Measurements from ENCODE around the gene PLPPR3.

PLPPR3 gene

DNA sequence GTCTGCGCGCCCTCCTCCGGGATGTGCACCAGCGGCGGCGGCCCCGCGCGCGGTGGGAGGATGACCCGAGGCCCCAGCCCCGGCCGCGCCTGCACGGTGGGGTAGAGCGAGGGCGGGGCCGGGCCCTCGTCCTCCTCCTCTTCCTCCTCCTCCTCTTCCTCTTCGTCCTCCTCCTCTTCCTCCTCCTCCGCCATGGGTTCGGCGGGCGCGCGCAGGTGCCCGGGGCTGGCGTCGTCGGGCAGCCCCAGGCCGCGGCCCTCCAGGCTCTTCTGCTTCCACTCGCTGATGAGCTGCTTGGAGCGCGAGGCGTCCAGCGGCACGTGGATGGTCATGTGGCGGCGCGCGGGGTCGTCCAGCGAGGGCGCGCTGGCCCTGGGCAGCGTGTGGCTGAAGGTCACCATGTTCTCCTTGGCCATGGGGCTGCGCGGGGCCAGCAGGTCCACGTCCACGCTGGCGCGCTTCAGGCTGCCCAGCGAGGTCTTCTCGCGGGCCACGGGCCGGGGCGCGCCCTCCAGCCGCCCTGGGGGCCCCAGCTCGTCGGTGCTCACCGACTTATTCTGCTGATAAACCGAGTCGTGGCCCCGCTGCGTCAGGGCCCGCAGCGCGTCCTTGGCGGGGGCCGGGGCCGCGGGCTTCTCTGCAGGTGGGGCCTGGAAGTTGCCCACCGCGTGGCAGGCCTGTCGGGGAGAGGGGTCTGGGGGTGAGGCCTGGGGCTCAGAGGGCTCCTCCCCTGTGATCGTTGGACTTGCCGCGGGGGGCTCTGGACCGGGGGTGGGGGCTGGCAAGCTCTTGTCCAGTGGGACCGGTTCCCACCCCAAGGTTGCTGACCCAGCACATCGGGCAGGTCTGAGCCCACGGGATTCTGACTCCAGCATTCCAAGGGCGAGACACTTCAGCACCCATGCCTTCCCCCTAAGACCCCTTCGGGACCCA, 8.3 kb downstream of the PLPPR3 start:
- Histone ChIP-seq H4K20me1 (ENCODE audit: insufficient read depth) (no peaks in the 10 kb centered on the region), H3K4me3 (IDR thresholded peaks at IDR 0.05; ENCODE audit: insufficient read depth, low read depth, low read length) (no peak overlapping the region), H2AFZ (ENCODE audit: low read depth) (no peak overlapping the region), H3K36me3 (ENCODE audit: insufficient read depth) (peaks cover 16% of the 10 kb centered on the region), H3K27ac (no peak overlapping the region), H3K27me3 (ENCODE audit: insufficient read depth, low read depth) (no peaks in the 10 kb centered on the region), H3K4me2 (no peak overlapping the region), H3K9ac (no peak overlapping the region), H3K79me2 (ENCODE audit: insufficient read depth, low read depth) (peaks cover 8% of the 10 kb centered on the region; the same call in 1 of the 2 replicates), H3K4me1 (ENCODE audit: low read depth, poor library complexity, severe bottlenecking) (no peaks in the 10 kb centered on the region)
- TF ChIP-seq, protein P1, sequence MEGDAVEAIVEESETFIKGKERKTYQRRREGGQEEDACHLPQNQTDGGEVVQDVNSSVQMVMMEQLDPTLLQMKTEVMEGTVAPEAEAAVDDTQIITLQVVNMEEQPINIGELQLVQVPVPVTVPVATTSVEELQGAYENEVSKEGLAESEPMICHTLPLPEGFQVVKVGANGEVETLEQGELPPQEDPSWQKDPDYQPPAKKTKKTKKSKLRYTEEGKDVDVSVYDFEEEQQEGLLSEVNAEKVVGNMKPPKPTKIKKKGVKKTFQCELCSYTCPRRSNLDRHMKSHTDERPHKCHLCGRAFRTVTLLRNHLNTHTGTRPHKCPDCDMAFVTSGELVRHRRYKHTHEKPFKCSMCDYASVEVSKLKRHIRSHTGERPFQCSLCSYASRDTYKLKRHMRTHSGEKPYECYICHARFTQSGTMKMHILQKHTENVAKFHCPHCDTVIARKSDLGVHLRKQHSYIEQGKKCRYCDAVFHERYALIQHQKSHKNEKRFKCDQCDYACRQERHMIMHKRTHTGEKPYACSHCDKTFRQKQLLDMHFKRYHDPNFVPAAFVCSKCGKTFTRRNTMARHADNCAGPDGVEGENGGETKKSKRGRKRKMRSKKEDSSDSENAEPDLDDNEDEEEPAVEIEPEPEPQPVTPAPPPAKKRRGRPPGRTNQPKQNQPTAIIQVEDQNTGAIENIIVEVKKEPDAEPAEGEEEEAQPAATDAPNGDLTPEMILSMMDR (conservative IDR thresholded peaks at IDR 0.05; ENCODE audit: low read depth, low read length) = no peak

DNA sequence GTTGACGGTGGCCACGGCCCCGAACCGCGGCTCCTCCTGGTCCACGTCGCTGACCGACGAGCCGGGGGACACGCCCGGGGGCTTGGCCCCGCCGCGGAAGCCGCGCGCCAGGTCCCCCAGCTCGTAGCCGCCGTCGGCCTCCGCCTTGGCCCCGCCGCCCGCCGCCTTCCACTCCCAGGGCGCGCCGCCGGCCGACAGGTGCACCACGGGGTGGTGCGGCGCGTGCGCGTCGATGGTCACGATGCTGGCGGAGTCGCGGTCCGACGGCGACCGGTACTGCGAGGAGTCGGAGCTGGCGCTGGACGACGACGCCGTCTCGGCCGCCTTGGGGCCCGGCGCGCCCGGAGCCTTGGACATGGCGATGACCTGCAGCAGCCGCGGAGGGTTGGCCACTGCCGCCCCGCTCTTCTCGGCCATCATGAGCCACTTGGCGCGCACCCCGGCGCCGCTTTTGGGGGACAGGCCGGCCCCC, 9.0 kb downstream of the PLPPR3 start:
- TF ChIP-seq, protein P1 (conservative IDR thresholded peaks at IDR 0.05; ENCODE audit: low read depth, low read length) = no peak
- Histone ChIP-seq H4K20me1 (ENCODE audit: insufficient read depth) (peaks cover 3% of the 10 kb centered on the region; the same call in 1 of the 2 replicates), H3K27me3 (ENCODE audit: insufficient read depth, low read depth) (no peaks in the 10 kb centered on the region), H3K9ac (no peak overlapping the region), H3K4me2 (no peak overlapping the region), H3K79me2 (ENCODE audit: insufficient read depth, low read depth) (peaks cover 14% of the 10 kb centered on the region; the same call in 1 of the 2 replicates), H3K4me1 (ENCODE audit: low read depth, poor library complexity, severe bottlenecking) (no peaks in the 10 kb centered on the region), H3K4me3 (IDR thresholded peaks at IDR 0.05; ENCODE audit: insufficient read depth, low read depth, low read length) (no peak overlapping the region), H2AFZ (ENCODE audit: low read depth) (no peak overlapping the region), H3K27ac (no peak overlapping the region), H3K36me3 (ENCODE audit: insufficient read depth) (peaks cover 19% of the 10 kb centered on the region)

- Histone ChIP-seq H2AFZ (ENCODE audit: low read depth) (no peak overlapping the region), H3K36me3 (ENCODE audit: insufficient read depth) (peaks cover 23% of the 10 kb centered on the region)
Measured at GRCh38 chr19:812049-812746, 9.6 kb downstream of the PLPPR3 start.

DNA sequence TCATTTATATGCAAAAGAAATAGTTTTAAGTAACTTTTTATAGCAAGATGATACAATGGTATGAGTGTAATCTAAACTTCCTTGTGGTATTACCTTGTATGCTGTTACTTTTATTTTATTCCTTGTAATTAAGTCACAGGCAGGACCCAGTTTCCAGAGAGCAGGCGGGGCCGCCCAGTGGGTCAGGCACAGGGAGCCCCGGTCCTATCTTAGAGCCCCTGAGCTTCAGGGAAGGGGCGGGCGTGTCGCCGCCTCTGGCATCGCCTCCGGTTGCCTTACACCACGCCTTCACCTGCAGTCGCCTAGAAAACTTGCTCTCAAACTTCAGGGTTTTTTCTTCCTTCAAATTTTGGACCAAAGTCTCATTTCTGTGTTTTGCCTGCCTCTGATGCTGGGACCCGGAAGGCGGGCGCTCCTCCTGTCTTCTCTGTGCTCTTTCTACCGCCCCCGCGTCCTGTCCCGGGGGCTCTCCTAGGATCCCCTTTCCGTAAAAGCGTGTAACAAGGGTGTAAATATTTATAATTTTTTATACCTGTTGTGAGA, 10.2 kb downstream of the PLPPR3 start:
- Histone ChIP-seq H3K4me1 (ENCODE audit: low read depth, poor library complexity, severe bottlenecking) (no peaks in the 10 kb centered on the region), H3K27ac (no peak overlapping the region), H3K79me2 (ENCODE audit: insufficient read depth, low read depth) (peaks cover 26% of the 10 kb centered on the region; the same call in 1 of the 2 replicates), H3K36me3 (ENCODE audit: insufficient read depth) (peaks cover 23% of the 10 kb centered on the region), H2AFZ (ENCODE audit: low read depth) (no peak overlapping the region), H3K27me3 (ENCODE audit: insufficient read depth, low read depth) (no peaks in the 10 kb centered on the region), H3K9ac (no peak overlapping the region), H4K20me1 (ENCODE audit: insufficient read depth) (peaks cover 8% of the 10 kb centered on the region; the same call in 1 of the 2 replicates), H3K4me2 (no peak overlapping the region), H3K4me3 (IDR thresholded peaks at IDR 0.05; ENCODE audit: insufficient read depth, low read depth, low read length) (no peak overlapping the region)
- TF ChIP-seq, protein P1 (conservative IDR thresholded peaks at IDR 0.05; ENCODE audit: low read depth, low read length) = no peak

More at GRCh38 chr19:812049-812746, 9.6 kb downstream of the PLPPR3 start:
- H3K79me2 ChIP-seq (ENCODE audit: insufficient read depth, low read depth) = peaks cover 19% of the 10 kb centered on the region; the same call in 1 of the 2 replicates
- no peaks in the 10 kb centered on the region for H3K4me1 ChIP-seq (ENCODE audit: low read depth, poor library complexity, severe bottlenecking)
- H3K9ac ChIP-seq = no peak overlapping the region
- H3K27me3 ChIP-seq (ENCODE audit: insufficient read depth, low read depth) = no peaks in the 10 kb centered on the region
- TF ChIP-seq, protein P1 (conservative IDR thresholded peaks at IDR 0.05; ENCODE audit: low read depth, low read length) = no peak
- no peak overlapping the region for H3K4me2 ChIP-seq
- H3K27ac ChIP-seq = no peak overlapping the region
- H4K20me1 ChIP-seq (ENCODE audit: insufficient read depth) = peaks cover 6% of the 10 kb centered on the region; the same call in 1 of the 2 replicates
- H3K4me3 ChIP-seq (IDR thresholded peaks at IDR 0.05; ENCODE audit: insufficient read depth, low read depth, low read length) = no peak overlapping the region

Measured in KMS-11 (cell line).